SIG-M5 treated with dmso at 0.1 percent for 504 hours (cell line): ENCODE results near the gene TEX264.
"Not testable (repeated sequence)": the region's sequence is repeated elsewhere in the genome, so short reads cannot be mapped to it uniquely, and the experiment has no call there.

ENCODE experiments used
- DNase-seq: peaks from one replicate; lab custom pipeline; 2025; ENCODE audit not compliant: unreplicated experiment; lab: John Stamatoyannopoulos, UW

TEX264 gene

GRCh38 chr3:51712963-51713362 lies 41.9 kb downstream of the TEX264 start:
- no peak for DNase-seq

- no peak for DNase-seq
These were observed 44.4 kb downstream of the TEX264 start for GRCh38 chr3:51715231-51715976.

GRCh38 chr3:51715977-51716294 lies 44.9 kb downstream of the TEX264 start:
- DNase-seq: no peak

- DNase-seq: no peak
These were observed 45.8 kb downstream of the TEX264 start for GRCh38 chr3:51716805-51717204.

- no peak for DNase-seq
These were observed 46.4 kb downstream of the TEX264 start for GRCh38 chr3:51717446-51717845.

- no peak for DNase-seq
These were observed 46.9 kb downstream of the TEX264 start for GRCh38 chr3:51717947-51718346.

- peak; percentile 63 for DNase-seq
These were observed 47.7 kb downstream of the TEX264 start for GRCh38 chr3:51718547-51719409.

GRCh38 chr3:51719410-51720025 lies 48.5 kb downstream of the TEX264 start:
- DNase-seq: no peak

GRCh38 chr3:51720292-51721061 lies 49.4 kb downstream of the TEX264 start:
- DNase-seq: no peak

GRCh38 chr3:51721062-51721745 lies 50.2 kb downstream of the TEX264 start:
- no peak for DNase-seq

GRCh38 chr3:51722362-51722761 lies 51.3 kb downstream of the TEX264 start:
- DNase-seq: no peak

GRCh38 chr3:51727500-51727899 lies 56.4 kb downstream of the TEX264 start:
- DNase-seq: no peak

GRCh38 chr3:51729042-51729633 lies 58.1 kb downstream of the TEX264 start:
- no peak for DNase-seq

GRCh38 chr3:51733859-51734571 lies 63.0 kb downstream of the TEX264 start:
- no peak for DNase-seq

- DNase-seq: no peak
These were observed 63.5 kb downstream of the TEX264 start for GRCh38 chr3:51734572-51734907.

- DNase-seq: no peak
These were observed 64.0 kb downstream of the TEX264 start for GRCh38 chr3:51735039-51735438.

- no peak for DNase-seq
These were observed 64.9 kb downstream of the TEX264 start for GRCh38 chr3:51735950-51736349.

- no peak for DNase-seq
These were observed 68.1 kb downstream of the TEX264 start for GRCh38 chr3:51739110-51739509.

GRCh38 chr3:51742320-51742719 lies 71.3 kb downstream of the TEX264 start:
- DNase-seq: not testable (repeated sequence)

- peak; percentile 66 for DNase-seq
These were observed 71.9 kb downstream of the TEX264 start for GRCh38 chr3:51742978-51743377.
